SIG-M5 (cell line): ENCODE data around the gene GABARAPL2.
A peak's percentile ranks its signal among the peaks of the same experiment; 100 is the strongest.

Experiments used
- DNase-seq: peaks from one replicate; lab custom pipeline; 2025; lab: John Stamatoyannopoulos, UW

The GABARAPL2 gene

DNA sequence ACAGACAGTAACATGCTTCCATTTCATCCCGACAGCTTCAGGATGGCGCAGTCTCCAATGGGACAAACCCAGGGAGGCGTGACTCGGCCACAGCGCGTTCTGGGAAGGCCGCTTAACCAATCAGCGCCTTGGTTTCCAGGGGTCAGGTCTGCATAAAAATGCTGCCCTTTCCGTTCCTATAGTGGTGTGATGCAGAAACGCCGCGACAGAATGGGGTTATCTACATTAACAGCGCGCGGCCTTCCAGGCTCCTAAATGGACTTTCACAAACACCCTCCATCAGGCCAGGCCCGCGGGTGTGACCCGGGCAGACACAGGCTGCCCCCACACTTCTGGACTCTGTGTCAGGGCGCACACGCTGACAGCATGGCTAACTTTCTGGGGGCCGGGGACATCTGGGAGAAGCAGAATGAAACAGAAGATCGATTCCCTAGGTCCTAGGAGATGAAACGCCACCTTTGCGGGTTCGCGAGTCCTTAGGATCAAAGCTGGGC lies 10.9 kb upstream of the GABARAPL2 start:
- DNase-seq = no peak

DNA sequence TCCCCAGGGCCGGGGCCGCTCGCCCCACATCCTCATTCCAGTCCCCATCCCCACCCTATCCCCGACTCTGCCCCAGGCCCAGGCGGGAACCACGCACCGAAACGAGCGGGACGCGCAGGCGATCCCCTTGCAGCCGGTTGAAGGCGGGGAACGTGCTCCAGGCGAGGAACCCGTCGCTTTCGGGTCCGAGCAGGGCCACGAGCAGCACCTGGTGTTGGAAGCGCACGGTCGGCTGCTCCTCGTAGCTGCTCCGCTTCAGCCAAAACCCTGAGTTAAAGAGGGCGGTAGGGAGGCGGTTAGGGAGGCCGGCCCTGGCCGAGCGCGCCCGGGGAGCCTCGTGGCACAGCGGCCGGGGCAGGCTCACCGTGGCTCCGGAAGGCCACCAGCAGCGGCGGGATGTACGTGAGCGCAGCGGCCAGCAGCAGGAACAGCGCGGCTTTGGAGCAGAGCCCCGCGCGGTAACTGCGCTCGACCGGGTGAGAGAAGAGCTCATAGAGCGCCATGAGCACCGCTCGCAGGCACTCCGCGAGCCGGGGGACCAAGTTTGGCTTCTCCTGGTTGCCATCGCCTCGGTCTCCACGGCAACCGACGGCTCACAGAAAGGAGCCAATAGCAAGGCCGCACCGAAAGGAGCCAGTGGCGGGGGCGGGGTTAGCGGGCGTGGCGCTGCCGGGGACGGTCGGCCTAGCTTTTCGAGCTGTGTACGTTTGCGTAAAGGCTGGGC lies 10.3 kb upstream of the GABARAPL2 start, which contains the start of gene TMEM231:
TMEM231 (minus strand) TSS at position 546 of the 724 bp plus-strand sequence; CDS start at position 503, 43 bp downstream.
- peak; percentile 60 for DNase-seq

DNA sequence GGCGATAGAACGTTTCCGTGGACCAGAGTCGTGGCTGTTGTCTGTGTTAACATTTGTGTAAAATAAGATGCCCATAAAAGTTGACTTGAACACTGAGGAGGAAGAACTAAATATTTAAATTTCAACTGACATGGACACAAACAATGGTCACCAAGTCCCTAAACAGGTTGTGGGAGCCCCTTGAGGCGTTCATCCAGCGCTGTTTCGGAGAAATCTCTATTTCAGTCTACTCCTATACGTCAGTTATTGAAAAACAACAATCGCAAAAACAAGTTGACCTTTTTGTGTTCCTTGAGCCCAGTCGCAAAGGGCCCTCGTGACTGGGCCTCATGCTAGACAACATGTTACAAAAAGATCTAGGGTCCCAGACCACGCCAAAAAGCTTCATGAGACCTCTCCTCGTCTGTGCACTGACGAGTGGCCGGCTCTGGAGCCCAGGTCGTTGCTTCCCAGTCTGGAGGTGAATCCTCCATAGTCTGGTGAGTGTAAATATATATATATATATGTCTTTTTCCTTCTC lies 9.7 kb upstream of the GABARAPL2 start:
- no peak for DNase-seq

DNA sequence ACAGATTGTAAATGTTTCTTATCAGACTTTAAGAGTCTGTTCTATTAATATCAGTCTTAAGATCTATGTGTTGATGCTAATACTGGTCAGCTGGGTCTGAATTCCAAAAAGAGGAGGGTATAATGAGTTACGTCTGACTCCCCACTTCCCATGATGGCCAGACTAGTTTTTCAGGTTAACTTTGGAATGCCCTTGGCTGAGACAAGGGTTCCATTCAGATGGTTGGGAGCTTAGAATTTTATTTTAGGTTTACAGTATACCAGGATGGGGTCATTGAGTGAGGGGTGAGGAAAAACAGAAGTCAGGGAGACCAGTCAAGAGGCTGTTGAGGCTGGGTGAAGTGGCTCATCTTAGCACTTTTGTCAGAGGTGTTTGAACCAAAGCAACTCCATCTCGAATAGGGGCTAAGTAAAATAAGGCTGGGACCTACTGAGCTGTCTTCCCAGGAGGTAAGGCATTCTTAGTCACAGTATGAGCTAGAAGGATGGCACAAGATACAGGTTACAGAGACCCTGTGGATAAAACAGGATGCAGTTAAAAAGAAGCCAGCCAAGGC lies 7.3 kb upstream of the GABARAPL2 start:
- no peak for DNase-seq

DNA sequence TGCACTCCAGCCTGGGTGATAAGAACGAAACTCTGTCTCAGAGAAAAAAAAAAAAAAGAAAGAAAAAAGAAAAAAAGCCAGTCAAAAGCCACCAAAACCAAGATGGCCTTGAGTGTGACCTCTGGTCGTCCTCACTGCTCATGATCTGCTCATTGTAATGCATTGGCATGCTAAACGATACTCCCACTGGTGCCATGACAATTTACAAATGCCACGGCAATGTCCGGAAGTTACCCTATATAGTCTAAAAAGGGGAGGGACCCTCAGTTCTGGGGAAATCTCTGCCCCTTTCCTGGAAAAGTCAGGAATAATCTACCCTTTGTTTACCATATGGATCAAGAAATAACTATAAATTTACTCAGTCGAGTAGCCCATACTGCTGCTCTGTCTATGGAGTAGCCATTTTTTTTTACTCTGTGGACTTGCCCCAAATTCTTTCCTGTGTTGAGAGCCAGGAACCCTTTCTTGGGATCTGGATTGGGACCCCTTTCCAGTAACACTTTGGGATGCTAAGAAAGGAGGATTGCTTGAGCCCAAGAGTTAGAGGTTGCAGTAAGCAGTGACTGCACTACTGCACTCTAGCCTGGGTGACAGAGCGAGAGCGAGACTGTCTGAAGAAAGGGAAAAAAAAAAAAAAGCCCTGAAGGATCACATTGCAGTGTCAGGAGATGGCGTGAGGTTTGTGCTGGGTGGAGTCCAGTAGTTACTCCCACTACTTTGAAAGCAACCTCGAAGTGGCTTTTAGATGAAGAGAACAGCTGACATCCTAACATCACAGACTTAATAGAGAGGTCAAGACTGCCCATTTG lies 6.4 kb upstream of the GABARAPL2 start:
- DNase-seq = no peak

DNA sequence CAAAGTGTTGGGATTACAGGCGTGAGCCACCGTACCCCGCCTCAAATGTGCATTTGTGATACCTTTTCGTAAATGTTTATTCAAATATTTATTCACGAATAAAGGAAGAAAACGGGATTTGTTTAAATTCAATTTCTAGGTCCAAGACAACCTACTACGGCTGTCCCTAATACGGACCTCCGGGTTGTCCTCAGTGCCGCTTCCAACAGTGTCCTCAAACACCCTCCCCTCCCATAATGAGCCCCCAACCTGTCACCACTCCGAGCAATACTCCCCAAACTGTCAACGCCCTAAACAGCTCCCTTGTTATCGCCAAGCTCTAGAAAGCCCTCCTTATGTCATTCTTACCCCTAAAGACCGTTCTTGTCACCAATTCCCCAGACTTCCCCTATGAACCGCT lies 539 bp upstream of the GABARAPL2 start:
- DNase-seq = peak; percentile 44

DNA sequence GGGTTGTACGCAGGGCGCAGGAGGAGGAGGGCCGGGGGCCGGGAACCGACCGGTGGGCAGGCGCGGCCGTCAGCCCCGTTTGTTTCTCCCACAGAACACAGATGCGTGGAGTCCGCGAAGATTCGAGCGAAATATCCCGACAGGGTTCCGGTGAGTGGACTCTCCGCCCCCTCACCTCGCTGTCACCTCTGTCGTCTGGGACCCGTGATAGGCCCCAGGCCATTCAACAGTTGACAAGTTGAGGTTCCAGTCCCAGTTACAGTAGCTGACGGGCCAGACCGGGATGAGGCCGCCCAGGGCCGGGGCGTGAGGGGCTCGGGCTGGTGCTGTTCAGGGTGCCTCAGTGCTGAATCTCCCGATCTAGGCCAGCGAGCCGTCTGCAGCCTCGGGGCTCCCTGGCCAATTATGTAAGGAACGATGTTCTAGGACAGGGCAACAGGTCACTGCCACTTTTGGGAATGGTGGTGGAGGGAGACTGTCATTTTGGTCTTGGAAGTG lies 628 bp downstream of the GABARAPL2 start:
- no peak for DNase-seq

DNA sequence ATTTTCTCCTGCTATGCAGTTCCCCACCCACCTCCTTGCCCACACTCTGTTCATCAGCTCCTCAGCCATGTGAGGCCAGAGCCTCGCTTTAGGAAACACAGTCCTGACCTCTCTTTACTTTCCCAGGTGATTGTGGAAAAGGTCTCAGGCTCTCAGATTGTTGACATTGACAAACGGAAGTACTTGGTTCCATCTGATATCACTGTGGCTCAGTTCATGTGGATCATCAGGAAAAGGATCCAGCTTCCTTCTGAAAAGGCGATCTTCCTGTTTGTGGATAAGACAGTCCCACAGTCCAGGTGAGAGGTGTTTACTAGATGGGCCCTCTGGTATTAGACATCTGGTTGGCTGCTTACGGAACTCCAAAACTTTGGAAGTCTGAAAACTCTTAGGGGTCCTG lies 1.7 kb downstream of the GABARAPL2 start:
- no peak for DNase-seq

DNA sequence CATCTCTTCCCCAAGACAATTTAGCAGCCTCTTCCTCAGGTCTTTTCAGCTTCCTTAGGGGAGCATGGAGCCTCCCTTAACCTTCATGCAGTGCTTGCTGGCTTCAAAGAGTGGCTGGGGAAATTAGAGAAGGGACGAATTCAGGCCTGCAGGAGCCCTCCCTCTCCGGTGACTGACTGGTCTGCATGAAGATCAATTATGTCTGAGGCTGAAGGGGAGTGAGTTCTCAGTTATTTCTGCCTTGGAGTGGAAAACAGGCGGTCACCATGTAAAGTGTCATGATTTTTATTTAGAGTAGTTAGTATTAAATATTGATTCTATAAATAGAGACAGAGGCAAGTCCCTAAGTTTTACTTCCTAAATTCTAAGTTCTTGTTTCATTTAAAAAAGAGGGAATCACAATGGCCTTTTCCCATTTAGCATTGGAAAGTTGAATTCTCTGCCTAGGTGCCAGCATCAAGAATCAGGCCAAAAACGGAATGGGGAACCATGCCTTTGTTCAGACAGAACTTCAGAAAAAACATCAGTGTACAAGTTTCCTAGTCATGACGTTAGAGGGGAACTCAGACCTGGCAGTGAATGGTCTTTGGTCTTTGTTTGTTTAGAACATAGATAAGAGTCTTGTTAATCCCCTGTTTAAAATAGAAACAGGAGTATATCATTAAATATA lies 4.4 kb downstream of the GABARAPL2 start:
- no peak for DNase-seq

DNA sequence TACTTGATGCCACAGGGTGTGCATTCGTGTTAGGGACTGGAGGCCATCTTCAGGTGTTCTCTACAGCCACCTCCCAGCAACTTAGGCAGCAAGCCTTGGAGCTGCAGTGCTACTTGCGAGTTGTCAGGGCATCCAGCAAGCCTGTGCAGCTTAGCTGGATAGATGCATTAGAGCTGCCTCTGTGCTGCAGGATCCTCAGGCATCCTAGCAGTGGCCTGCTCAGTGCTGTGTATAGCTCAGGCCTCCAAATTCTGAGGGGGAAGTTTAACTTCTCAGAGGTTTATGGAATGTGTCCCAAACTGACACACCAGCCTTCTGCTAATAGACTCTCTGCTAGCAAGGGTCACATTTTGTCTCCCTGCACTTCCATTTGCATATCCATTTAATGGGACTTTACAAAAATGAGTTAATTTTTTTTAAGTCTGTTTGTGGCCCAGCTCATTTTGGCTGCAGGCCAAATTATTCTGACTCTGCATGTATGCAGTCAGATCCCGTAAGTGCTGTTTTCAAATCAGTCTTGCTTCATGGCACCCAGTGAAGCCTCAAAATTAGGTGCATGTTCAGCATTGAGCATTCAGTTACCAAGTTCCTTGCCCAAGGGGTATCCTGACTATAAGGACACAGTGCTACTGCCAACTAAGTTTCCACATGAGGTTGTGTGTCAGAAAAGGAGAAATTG lies 6.8 kb downstream of the GABARAPL2 start:
- no peak for DNase-seq

DNA sequence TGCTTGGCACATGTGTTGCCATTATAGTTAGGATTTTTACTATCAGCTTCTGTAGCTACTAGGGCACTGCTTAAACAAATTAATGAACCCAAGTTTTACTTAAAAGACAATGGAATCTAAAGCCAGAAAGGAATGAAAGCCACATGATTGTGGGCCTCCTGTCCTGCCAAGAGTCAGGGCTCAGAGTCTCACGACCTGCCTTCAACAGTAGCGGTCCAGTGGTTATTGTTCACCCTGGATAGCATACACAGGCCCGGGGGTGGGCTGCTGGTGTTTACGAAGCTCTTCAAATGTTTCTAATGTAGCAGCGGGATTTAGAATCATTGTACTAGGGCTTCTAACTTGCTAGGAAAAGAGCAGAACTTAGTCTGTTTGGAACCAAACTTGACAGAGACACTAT lies 7.8 kb downstream of the GABARAPL2 start:
- no peak for DNase-seq

DNA sequence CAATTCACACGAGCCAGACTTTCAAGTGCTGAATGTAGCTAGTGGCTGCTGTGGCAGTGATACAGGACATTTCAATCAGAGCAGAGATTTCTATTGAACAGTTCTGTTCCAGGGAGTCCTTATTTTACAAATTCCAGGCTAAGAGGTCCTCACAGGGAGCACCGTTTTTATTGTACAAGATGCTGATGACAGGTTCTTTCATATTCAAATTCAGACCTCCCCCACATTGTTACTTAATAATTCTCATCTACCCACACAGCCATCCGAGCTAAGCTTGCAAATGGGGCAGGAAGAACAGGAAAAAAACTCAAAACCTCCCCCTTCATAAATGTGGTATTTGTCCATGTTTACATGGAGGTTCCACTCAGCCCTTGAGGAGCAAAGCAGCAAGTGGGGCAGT lies 9.8 kb downstream of the GABARAPL2 start:
- no peak for DNase-seq

DNA sequence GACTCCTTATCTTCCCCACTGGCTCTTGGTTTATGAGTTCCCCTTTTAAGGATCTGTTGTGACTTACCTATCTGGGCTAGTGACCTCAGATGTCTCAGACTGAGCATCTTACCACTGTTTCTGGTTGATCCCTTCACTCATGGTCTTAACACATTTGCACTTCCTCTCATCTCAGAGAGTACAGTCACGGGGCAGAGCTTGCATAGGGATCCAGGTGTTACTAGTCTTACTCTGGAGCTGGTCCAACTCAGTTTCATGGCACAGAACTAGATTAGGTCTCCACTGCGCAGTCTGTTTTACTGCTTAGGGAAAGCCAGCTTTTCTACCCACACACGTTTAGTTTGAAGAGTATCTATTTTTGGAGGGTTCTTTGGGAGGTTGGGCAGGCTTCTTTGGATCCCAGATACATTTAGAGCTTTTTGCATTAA lies 10.2 kb downstream of the GABARAPL2 start:
- DNase-seq = no peak

DNA sequence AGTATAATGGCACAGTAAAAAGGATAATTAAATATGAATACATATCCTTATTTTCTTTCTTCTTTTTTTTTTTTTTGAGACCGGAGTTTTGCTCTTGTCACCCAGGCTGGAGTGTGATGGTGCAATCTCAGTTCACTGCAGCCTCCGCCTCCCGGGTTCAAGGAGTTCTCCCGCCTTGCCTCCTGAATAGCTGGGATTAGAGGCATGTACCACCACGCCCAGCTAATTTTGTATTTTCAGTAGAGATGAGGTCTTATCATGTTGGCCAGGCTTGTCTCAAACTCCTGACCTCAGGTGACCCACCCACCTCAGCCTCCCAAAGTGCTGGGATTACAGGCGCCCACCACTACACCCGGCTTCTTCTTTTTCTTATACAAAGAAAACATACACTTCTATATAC lies 12.0 kb downstream of the GABARAPL2 start:
- DNase-seq = no peak

DNA sequence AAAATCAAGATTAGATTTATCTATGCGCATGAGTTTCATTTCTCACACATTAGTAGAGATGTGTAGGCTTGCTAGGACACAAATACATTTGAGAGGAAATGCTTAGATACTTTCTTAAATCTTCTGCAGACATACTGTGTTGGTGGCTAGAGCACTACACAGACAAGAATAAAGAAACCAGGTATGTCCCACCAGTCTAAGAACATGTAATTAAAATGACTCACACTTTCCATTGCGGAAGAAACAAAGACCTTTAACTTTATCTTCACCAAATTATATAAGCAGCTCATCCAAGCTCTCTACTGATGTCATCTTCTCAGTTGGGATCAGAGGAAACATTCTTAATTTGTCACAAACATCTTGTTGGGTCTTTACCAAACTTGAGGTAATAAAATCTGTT lies 12.5 kb downstream of the GABARAPL2 start:
- no peak for DNase-seq

DNA sequence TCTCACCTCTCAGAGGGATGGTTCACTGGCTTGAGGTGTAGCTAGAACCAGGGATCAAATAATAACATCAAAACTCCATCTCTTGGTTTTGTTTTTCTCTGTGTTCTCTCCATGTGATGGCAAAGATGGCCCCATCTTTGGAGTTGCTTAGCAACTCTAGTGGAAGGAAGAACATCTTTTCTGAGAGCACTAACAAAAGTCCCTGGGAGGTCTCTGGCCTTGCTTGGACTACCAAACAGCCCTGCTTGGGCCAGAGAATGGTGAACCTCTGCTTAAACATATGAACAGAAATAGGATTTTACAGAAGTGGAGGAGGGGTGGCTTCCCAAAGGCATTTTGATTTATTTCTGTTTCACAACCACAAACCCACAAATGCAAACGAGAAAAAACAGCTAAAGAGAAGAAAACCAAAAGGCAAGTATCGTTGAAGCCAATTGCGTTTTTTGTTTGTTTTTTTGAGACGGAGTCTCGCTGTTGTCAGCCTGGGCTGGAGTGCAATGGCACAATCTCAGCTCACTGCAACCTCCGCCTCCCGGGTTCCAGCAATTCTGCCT lies 13.2 kb downstream of the GABARAPL2 start:
- DNase-seq = no peak

DNA sequence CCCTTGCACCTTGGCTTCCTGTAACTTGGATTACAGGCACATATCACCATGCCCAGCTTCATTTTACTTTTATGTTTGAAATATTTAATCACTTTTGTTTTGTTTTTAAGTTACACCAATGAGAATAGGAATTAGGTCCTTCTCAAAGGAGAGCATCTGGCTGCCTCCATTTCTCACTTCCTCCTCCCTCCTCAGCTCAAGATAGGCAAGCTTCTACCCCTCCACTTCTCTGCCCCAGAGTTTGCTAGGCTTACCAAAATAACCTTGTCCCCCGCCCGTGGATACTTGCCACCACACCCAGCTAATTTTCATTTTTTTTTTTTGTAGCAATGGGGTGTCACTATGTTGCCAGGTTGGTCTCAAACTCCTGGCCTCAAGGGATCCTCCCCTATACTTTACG lies 17.9 kb downstream of the GABARAPL2 start:
- no peak for DNase-seq

DNA sequence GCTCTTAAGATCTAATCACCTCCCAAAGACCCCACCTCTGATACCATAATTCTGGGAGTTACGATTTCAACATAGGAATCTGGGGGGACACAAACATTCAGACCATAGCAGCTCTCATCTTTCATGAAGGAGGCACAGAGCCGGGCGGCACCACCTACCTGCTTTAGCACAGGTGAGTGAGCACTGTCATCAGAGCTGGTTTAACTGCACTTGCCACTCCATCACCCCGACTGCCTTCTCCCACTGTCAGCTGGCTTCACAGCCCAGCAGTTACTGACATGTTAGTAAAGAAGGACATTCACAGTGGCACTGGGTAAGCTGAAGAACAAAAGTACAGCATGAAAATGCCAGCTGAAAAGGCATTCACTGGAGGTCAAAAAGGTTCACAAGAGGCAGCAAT lies 22.5 kb downstream of the GABARAPL2 start:
- DNase-seq = no peak

DNA sequence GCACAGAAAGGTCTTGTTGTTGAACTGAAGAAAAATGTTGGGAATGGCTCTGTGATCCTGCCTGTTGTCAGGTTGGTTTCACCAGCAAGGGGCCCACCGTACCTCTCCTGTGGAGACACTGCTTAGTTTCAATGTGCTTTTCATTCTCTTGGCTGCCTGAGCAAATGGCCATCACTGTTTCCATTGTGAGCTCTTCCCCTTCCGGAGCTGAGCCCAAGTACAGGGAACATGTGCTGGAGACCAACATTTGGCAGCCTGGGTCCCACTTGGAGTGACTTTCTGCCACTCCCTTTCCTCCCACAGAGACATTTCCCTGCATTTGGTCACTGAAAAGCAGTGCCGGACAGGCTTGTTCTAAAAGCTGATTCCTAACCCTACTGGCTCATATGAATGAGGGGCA lies 23.1 kb downstream of the GABARAPL2 start:
- DNase-seq = no peak

DNA sequence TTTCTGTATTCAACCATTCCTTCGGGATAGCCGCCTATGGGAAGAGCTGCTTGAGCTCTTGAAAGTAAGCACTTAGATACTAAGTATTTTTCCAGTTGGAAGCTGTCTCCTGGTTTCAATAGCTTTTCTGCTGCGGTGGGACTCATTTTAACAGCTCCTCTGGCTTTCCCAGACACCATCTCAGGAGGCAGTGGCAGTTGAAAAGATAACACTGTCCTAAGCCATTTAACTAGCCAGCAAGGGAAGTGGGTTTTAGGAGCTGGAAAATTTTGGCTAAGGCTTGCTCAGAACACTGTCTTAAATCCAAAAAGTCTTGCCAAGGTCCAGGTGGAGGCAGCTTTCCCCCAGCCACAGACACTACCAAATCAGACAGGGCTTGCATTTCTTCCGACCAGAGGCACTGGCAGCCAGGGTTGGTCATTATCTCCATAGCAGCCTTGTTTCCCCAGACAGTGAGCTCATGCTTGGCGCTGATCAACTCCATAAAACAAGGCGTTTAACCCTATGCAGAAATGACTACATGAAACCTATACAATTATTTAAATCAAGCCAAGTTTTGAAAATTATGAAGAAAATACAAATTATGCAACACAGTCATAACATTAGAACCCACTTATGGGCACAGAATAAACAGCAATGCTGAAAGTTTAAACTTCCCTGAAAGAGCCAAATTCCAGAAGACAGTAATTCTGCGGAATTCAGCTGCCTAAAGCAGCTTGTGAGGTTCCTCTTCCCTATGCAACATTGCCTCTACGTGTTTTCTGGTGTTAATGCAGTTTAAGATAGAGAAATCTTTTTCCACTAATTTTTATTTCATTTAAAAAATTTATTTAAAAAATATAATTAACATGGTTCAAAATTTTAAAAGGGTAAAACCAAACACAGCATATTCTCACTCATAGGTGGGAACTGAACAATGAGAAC lies 25.0 kb downstream of the GABARAPL2 start:
- no peak for DNase-seq
